H1 (cell line): ENCODE results near the gene ZNF622. TPM values are rescaled to one million over a fixed set of nuclear protein-coding genes. Genes with fewer than 3 reads are reported as not detected.

Experiments used
- CTCF ChIA-PET: fragments of 300-600 bp; sonication (Branson Sonifier 250); formaldehyde crosslinking; loops from one replicate; lab custom pipeline; 2021; ENCODE audit not compliant: partially characterized antibody; lab: Charles Lee
- POLR2A ChIA-PET: fragments of 300-600 bp; sonication (Branson Sonifier 250); formaldehyde crosslinking; loops from one replicate; lab custom pipeline; 2021; ENCODE audit warnings: inconsistent platforms; ENCODE audit not compliant: partially characterized antibody; lab: Charles Lee
- DNase-seq, 2 experiments: peaks; one replicate each; pipeline versions ENCODE4 v3.0.0 to v3.0.0-alpha.2; 2010 to 2022; ENCODE audit warnings: low spot score in 2 of 2, low read depth in 1 of 2, mixed read lengths in 1 of 2
- FAIRE-seq: peaks from 2 replicates; lab custom pipeline; 2011; peaks lifted over from hg19 to GRCh38; lab: Jason Lieb, UNC
- H2AFZ ChIP-seq: 2 replicates; pipeline ENCODE4 v1.8.1; 2012; ENCODE audit warnings: low read length, inconsistent platforms
- H2AK5ac ChIP-seq: 2 replicates; pipeline ENCODE4 v1.6.1; 2013; ENCODE audit warnings: low read depth, low read length
- H2BK120ac ChIP-seq: replicated peaks from 2 replicates; pipeline ENCODE3; 2013; ENCODE audit warnings: low read depth, low read length, inconsistent platforms
- H2BK12ac ChIP-seq: 2 replicates; pipeline ENCODE4 v1.6.1; 2013; ENCODE audit warnings: low read depth, low read length
- H2BK15ac ChIP-seq: 2 replicates; pipeline ENCODE4 v1.6.1; 2013; ENCODE audit warnings: low read length
- H2BK20ac ChIP-seq: 2 replicates; pipeline ENCODE4 v1.6.1; 2013; ENCODE audit warnings: low read length
- H2BK5ac ChIP-seq: 2 replicates; pipeline ENCODE4 v1.6.1; 2013; ENCODE audit warnings: low read depth, low read length
- H3K14ac ChIP-seq: 2 replicates; pipeline ENCODE4 v1.6.1; 2013; ENCODE audit warnings: inconsistent platforms; ENCODE audit not compliant: insufficient read length
- H3K18ac ChIP-seq: 2 replicates; pipeline ENCODE4 v1.6.1; 2013; ENCODE audit warnings: low read length; ENCODE audit errors: extremely low read depth
- H3K23ac ChIP-seq: 2 replicates; pipeline ENCODE4 v1.6.1; 2013; ENCODE audit warnings: inconsistent platforms; ENCODE audit not compliant: insufficient read length
- H3K23me2 ChIP-seq: 2 replicates; pipeline ENCODE4 v1.6.1; 2013; ENCODE audit warnings: low read depth, low read length
- H3K27ac ChIP-seq: 2 replicates; pipeline ENCODE4 v1.6.1; 2011; ENCODE audit warnings: low read depth, low read length, inconsistent platforms
- H3K27me3 ChIP-seq, 4 experiments: replicated peaks in 1 of 4; 1 replicate in 1 of 4; 2 replicates in 3 of 4; pipeline versions ENCODE4 v1.6.1 to v1.8.1; 2011 to 2013; ENCODE audit warnings: low read length in 3 of 4, mild to moderate bottlenecking in 3 of 4, inconsistent platforms in 2 of 4, mixed read lengths in 2 of 4, moderate library complexity in 1 of 4; ENCODE audit not compliant: control insufficient read depth in 3 of 4, insufficient read depth in 3 of 4; ENCODE audit errors: extremely low read depth in 1 of 4
- H3K36me3 ChIP-seq, 4 experiments: 2 replicates each; pipeline versions ENCODE4 v1.6.1 to v1.8.1; 2011 to 2013; ENCODE audit warnings: mild to moderate bottlenecking in 4 of 4, low read length in 3 of 4, moderate library complexity in 2 of 4, control low read depth in 1 of 4, inconsistent platforms in 1 of 4; ENCODE audit not compliant: insufficient read depth in 4 of 4, control insufficient read depth in 2 of 4
- H3K4ac ChIP-seq: replicated peaks from 2 replicates; pipeline ENCODE3; 2013; ENCODE audit warnings: low read length, low read depth, mixed read lengths, inconsistent platforms; ENCODE audit not compliant: insufficient read length
- H3K4me1 ChIP-seq, 4 experiments: replicated peaks in 1 of 4; 1 replicate in 1 of 4; 2 replicates in 3 of 4; pipeline versions ENCODE4 v1.6.1 to v1.8.1; 2011 to 2013; ENCODE audit warnings: low read length in 3 of 4, inconsistent platforms in 2 of 4, mixed read lengths in 1 of 4; ENCODE audit not compliant: insufficient read depth in 4 of 4, control insufficient read depth in 3 of 4
- H3K4me2 ChIP-seq, 2 experiments: 2 replicates each; pipeline versions ENCODE4 v1.6.1 to v1.8.1; 2011 to 2013; ENCODE audit warnings: low read depth in 2 of 2, low read length in 2 of 2, control low read depth in 1 of 2, inconsistent platforms in 1 of 2, mild to moderate bottlenecking in 1 of 2; ENCODE audit not compliant: insufficient read depth in 1 of 2
- H3K4me3 ChIP-seq, 4 experiments: fragments of 200-600, 300-600 bp in 1 of 4; sonication (generic), shearing (Covaris generic), sonication (Bioruptor Twin) in 1 of 4; 2 replicates each; pipeline versions ENCODE4 v1.5.1 to v1.8.1; 2011 to 2016; ENCODE audit warnings: low read length in 4 of 4, low read depth in 3 of 4, control low read depth in 2 of 4, inconsistent platforms in 2 of 4, mild to moderate bottlenecking in 2 of 4, mixed read lengths in 1 of 4, moderate library complexity in 1 of 4; ENCODE audit not compliant: insufficient read depth in 2 of 4; ENCODE audit errors: extremely low read depth in 1 of 4
- H3K56ac ChIP-seq: replicated peaks from 2 replicates; pipeline ENCODE3; 2013; ENCODE audit warnings: low read depth, mild to moderate bottlenecking, mixed read lengths, low read length, inconsistent platforms; ENCODE audit not compliant: insufficient read length
- H3K79me1 ChIP-seq: 2 replicates; pipeline ENCODE4 v1.6.1; 2013; ENCODE audit warnings: low read depth, low read length, control low read depth
- H3K79me2 ChIP-seq, 2 experiments: 2 replicates each; pipeline versions ENCODE4 v1.6.1 to v1.8.1; 2012 to 2013; ENCODE audit warnings: low read length in 2 of 2, mild to moderate bottlenecking in 2 of 2, inconsistent platforms in 1 of 2; ENCODE audit not compliant: insufficient read depth in 2 of 2, control insufficient read depth in 1 of 2
- H3K9ac ChIP-seq, 4 experiments: replicated peaks in 1 of 4; 1 replicate in 1 of 4; 2 replicates in 3 of 4; pipeline versions ENCODE4 v1.6.1 to v1.8.1; 2011 to 2013; ENCODE audit warnings: low read depth in 3 of 4, low read length in 3 of 4, control low read depth in 2 of 4, mild to moderate bottlenecking in 2 of 4, moderate library complexity in 2 of 4, inconsistent platforms in 1 of 4; ENCODE audit errors: extremely low read depth in 1 of 4
- H3K9me3 ChIP-seq, 2 experiments: 2 replicates each; pipeline versions ENCODE4 v1.6.1 to v1.8.1; 2012 to 2013; ENCODE audit warnings: mild to moderate bottlenecking in 2 of 2, moderate library complexity in 2 of 2, control low read depth in 1 of 2, inconsistent platforms in 1 of 2, low read depth in 1 of 2, low read length in 1 of 2, mixed read lengths in 1 of 2; ENCODE audit not compliant: insufficient read depth in 2 of 2
- H4K20me1 ChIP-seq, 2 experiments: replicated peaks in 1 of 2; 2 replicates each; pipeline versions ENCODE3 to v1.8.1; 2011 to 2013; ENCODE audit warnings: inconsistent platforms in 2 of 2, low read length in 2 of 2, mild to moderate bottlenecking in 1 of 2; ENCODE audit not compliant: insufficient read depth in 2 of 2, control insufficient read depth in 1 of 2
- H4K5ac ChIP-seq: 2 replicates; pipeline ENCODE4 v1.6.1; 2013; ENCODE audit warnings: low read length, low read depth, mixed read lengths, inconsistent platforms; ENCODE audit not compliant: insufficient read length
- H4K8ac ChIP-seq: 2 replicates; pipeline ENCODE4 v1.8.0; 2013; ENCODE audit warnings: mild to moderate bottlenecking, moderate library complexity, low read length, inconsistent platforms; ENCODE audit not compliant: insufficient read depth; ENCODE audit errors: extremely low read depth
- H4K91ac ChIP-seq: replicated peaks from 2 replicates; pipeline ENCODE3; 2013; ENCODE audit warnings: low read length, mixed read lengths, inconsistent platforms; ENCODE audit not compliant: insufficient read length
- CHD1 ChIP-seq: IDR thresholded peaks from 2 replicates; pipeline ENCODE4 v1.6.1; 2012; ENCODE audit warnings: low read depth, low read length, improper control_type of control experiment
- CTCF ChIP-seq, 3 experiments: IDR thresholded peaks; 1 replicate in 2 of 3; 2 replicates in 1 of 3; pipeline versions ENCODE4 v1.5.1 to v1.6.1; 2011; ENCODE audit warnings: low read length in 3 of 3, mild to moderate bottlenecking in 3 of 3, inconsistent platforms in 2 of 3, low read depth in 1 of 3, moderate library complexity in 1 of 3; ENCODE audit not compliant: insufficient read depth in 1 of 3; ENCODE audit errors: control extremely low read depth in 1 of 3
- GABPA ChIP-seq: IDR thresholded peaks from 2 replicates; pipeline ENCODE4 v1.6.1; 2011; ENCODE audit warnings: mild to moderate bottlenecking, low read length, moderate library complexity, borderline replicate concordance; ENCODE audit not compliant: insufficient read depth
- HDAC2 ChIP-seq, 2 experiments: fragments of 300-600 bp in 1 of 2; sonication (generic) in 1 of 2; IDR thresholded peaks; 2 replicates each; pipeline ENCODE4 v1.6.1; 2011 to 2012; ENCODE audit warnings: low read depth in 2 of 2, low read length in 2 of 2, mild to moderate bottlenecking in 2 of 2, moderate library complexity in 2 of 2, borderline replicate concordance in 1 of 2, inconsistent platforms in 1 of 2
- JUND ChIP-seq: IDR thresholded peaks from 2 replicates; pipeline ENCODE4 v1.6.1; 2011; ENCODE audit warnings: mild to moderate bottlenecking, improper control_type of control experiment, low read length
- NANOG ChIP-seq: IDR thresholded peaks from 2 replicates; pipeline ENCODE4 v1.6.1; 2011; ENCODE audit warnings: low read length, low read depth, mild to moderate bottlenecking, inconsistent platforms; ENCODE audit not compliant: insufficient read depth, poor library complexity, severe bottlenecking
- NRF1 ChIP-seq: IDR thresholded peaks from 2 replicates; pipeline ENCODE4 v1.6.1; 2011; ENCODE audit warnings: mild to moderate bottlenecking, low read depth, low read length, improper control_type of control experiment
- RXRA ChIP-seq: IDR thresholded peaks from 2 replicates; pipeline ENCODE4 v1.6.1; 2011; ENCODE audit warnings: low read depth, mild to moderate bottlenecking, low read length, moderate library complexity; ENCODE audit not compliant: insufficient read depth
- SP1 ChIP-seq: IDR thresholded peaks from 2 replicates; pipeline ENCODE4 v1.6.1; 2011; ENCODE audit warnings: low read depth, low read length
- SUZ12 ChIP-seq: fragments of 200-600 bp; sonication (generic); IDR thresholded peaks from 2 replicates; pipeline ENCODE4 v1.6.1; 2012; ENCODE audit warnings: mild to moderate bottlenecking, inconsistent platforms, low read length, moderate library complexity, mixed read lengths
- TBP ChIP-seq: IDR thresholded peaks from 2 replicates; pipeline ENCODE4 v1.6.1; 2011; ENCODE audit warnings: low read depth, low read length, improper control_type of control experiment
- ZNF274 ChIP-seq: IDR thresholded peaks from 2 replicates; pipeline ENCODE4 v1.7.0; 2012; ENCODE audit warnings: low read length, borderline replicate concordance; ENCODE audit errors: extremely low read depth
- WGBS, 2 experiments: shearing (Covaris generic) in 1 of 2; methylation state at CpG; one replicate each; pipeline versions ENCODE4 v1.1.6 to v1.1.7; 2013 to 2015; ENCODE audit warnings: low lambda C conversion rate in 2 of 2, mixed read lengths in 2 of 2, inconsistent platforms in 1 of 2, low coverage in 1 of 2, missing lambda C conversion rate in 1 of 2; ENCODE audit not compliant: insufficient replicate concordance in 2 of 2, insufficient coverage in 1 of 2, insufficient read length in 1 of 2; ENCODE audit errors: extremely low coverage in 1 of 2, missing lambda C conversion rate in 1 of 2; 5-methylcytosine and 5-hydroxymethylcytosine counted together
- polyA plus RNA-seq, 7 experiments: library from polyadenylated mRNA; depleted of rRNA in 3 of 7; stranded (reverse) in 5 of 7; unstranded in 2 of 7; fragments of >200 nt in 5 of 7; fragments of 200-250 nt in 2 of 7; gene quantifications; 1 replicate in 5 of 7; 2 replicates in 1 of 7; 4 replicates in 1 of 7; pipeline versions ENCODE4 v1.2.1 to v1.2.3, GENCODE V29; 2011 to 2013; ENCODE audit warnings: missing spikeins in 2 of 7, mixed read lengths in 2 of 7
- total RNA-seq: library from RNA; stranded (reverse); fragmentation: NEBNext Ultra II Directional; extraction: Animal tissue kit (Norgen Biotek cat#: 25700); gene quantifications from 2 replicates; pipeline ENCODE4 v1.2.1, GENCODE V29; 2021

ZNF622 gene
- total and polyA plus RNA-seq, 2 of the 8 experiments (the other 6 are each of a cell fraction or from before 2014, with no cell fraction given) = 8.8 to 30.8 TPM

- no peak overlapping the region for H3K4me2 ChIP-seq
- H3K4me3 ChIP-seq = no peak overlapping the region
- no peak overlapping the region for H4K8ac ChIP-seq
- H4K20me1 ChIP-seq = no peaks in the 10 kb centered on the region
- H2BK5ac ChIP-seq = no peak overlapping the region
- WGBS, 2 experiments = 90% methylated on average over 3 of the region's 3 CpGs; no CpG with 5 or more reads in 1 of the 2 experiments
- no peak overlapping the region for H2BK120ac ChIP-seq
- no peaks in the 10 kb centered on the region for H3K36me3 ChIP-seq
- no peaks in the 10 kb centered on the region for H3K79me1 ChIP-seq
- H2AK5ac ChIP-seq = no peak overlapping the region
- H2BK20ac ChIP-seq = no peak overlapping the region
- H2AFZ ChIP-seq = no peak overlapping the region
- no peak overlapping the region for H3K18ac ChIP-seq
- no peak overlapping the region for H3K56ac ChIP-seq
- peaks cover 0 to 9% (median 2%) of the 10 kb centered on the region in 4 experiments; a peak in 4 of 7 replicates for H3K4me1 ChIP-seq
- H2BK15ac ChIP-seq = no peak overlapping the region
- no peaks in the 10 kb centered on the region for H3K79me2 ChIP-seq
- no peak overlapping the region for H4K5ac ChIP-seq
- H3K27me3 ChIP-seq = no peaks in the 10 kb centered on the region
- no peaks in the 10 kb centered on the region for H3K23me2 ChIP-seq
- ChIA-PET POLR2A (no interaction called here), CTCF (interaction anchor here (1.3 kb wide), 1 partner anchor 40 kb away, joined by 3 read pairs; no protein-coding TSS in a partner anchor)
- H3K14ac ChIP-seq = no peak overlapping the region
- H3K9me3 ChIP-seq = no peaks in the 10 kb centered on the region
- no peak overlapping the region for H3K27ac ChIP-seq
- H3K23ac ChIP-seq = no peak overlapping the region
- no peak overlapping the region for H3K9ac ChIP-seq
- FAIRE-seq (no peak), DNase-seq (no peak)
- no peak overlapping the region for H4K91ac ChIP-seq
- no peak overlapping the region for H3K4ac ChIP-seq
- H2BK12ac ChIP-seq = no peak overlapping the region
- no peak for TF ChIP-seq GABPA
- TF ChIP-seq SUZ12 = no peak
- no peak for TF ChIP-seq ZNF274
- TF ChIP-seq SP1 = no peak
- TF ChIP-seq RXRA = no peak
- TF ChIP-seq NRF1 = no peak
- TF ChIP-seq CHD1 = no peak
- TF ChIP-seq TBP = no peak
- no peak for TF ChIP-seq NANOG
- no peak for TF ChIP-seq HDAC2 (IDR thresholded peaks at IDR 0.05; ENCODE audit: borderline replicate concordance in 1 of 2, low read depth in 2 of 2, low read length in 2 of 2)
- TF ChIP-seq JUND = no peak
- no peak for TF ChIP-seq CTCF (IDR thresholded peaks at IDR 0.05; ENCODE audit: control extremely low read depth in 1 of 3, insufficient read depth in 1 of 3, low read depth in 1 of 3, low read length in 3 of 3)
Observed at GRCh38 chr5:16510098-16510497, 44.5 kb upstream of the ZNF622 start.
